Neural cell (in vitro differentiated cells): Measurements from ENCODE around the gene SLC38A3. TPM values are rescaled to one million over a fixed set of nuclear protein-coding genes. Genes with fewer than 3 reads are reported as not detected.

Source experiments
- H2AFZ ChIP-seq: fragments of 200-600, 300-800 bp; sonication (generic), shearing (Covaris generic); 2 replicates; pipeline ENCODE4 v1.6.0; 2014; ENCODE audit warnings: low read depth, mild to moderate bottlenecking, antibody characterized with exemption, low read length, moderate library complexity
- H3F3A ChIP-seq: fragments of 200-600 bp; shearing (Covaris generic); 2 replicates; pipeline ENCODE4 v1.6.1; 2016; ENCODE audit warnings: mild to moderate bottlenecking, moderate library complexity, mixed read lengths, antibody characterized with exemption, low read length; ENCODE audit not compliant: insufficient read depth, poor library complexity, severe bottlenecking
- H3K27ac ChIP-seq: fragments of 200-600, 300-800 bp; sonication (generic), shearing (Covaris generic); 2 replicates; pipeline ENCODE4 v1.5.1; 2014; ENCODE audit warnings: mild to moderate bottlenecking, low read length, moderate library complexity
- H3K27me3 ChIP-seq: fragments of 300-800, 200-600 bp; sonication (generic), shearing (Covaris generic); 2 replicates; pipeline ENCODE4 v1.6.0; 2014; ENCODE audit warnings: mild to moderate bottlenecking, low read depth, low read length, moderate library complexity; ENCODE audit not compliant: insufficient read depth
- H3K36me3 ChIP-seq: fragments of 300-800, 200-600 bp; sonication (generic), shearing (Covaris generic); 2 replicates; pipeline ENCODE4 v1.5.1; 2014; ENCODE audit warnings: mild to moderate bottlenecking, antibody characterized with exemption, low read length, moderate library complexity; ENCODE audit not compliant: insufficient read depth
- H3K4me2 ChIP-seq: fragments of 300-800, 200-600 bp; sonication (generic), shearing (Covaris generic); 2 replicates; pipeline ENCODE4 v1.6.0; 2014; ENCODE audit warnings: mild to moderate bottlenecking, low read length
- H3K4me3 ChIP-seq: fragments of 300-800, 200-600 bp; sonication (generic), shearing (Covaris generic); 2 replicates; pipeline ENCODE4 v1.5.1; 2014; ENCODE audit warnings: mild to moderate bottlenecking, low read length, moderate library complexity
- H3K79me2 ChIP-seq: fragments of 200-600 bp; shearing (Covaris generic); replicated peaks from 2 replicates; pipeline ENCODE4 v1.6.0; 2014; ENCODE audit warnings: mild to moderate bottlenecking, low read length, moderate library complexity; ENCODE audit not compliant: insufficient read depth
- H3K9ac ChIP-seq: fragments of 300-800, 200-600 bp; sonication (generic), shearing (Covaris generic); 2 replicates; pipeline ENCODE4 v1.6.1; 2016; ENCODE audit warnings: mild to moderate bottlenecking, low read length, mixed read lengths
- H3K9me2 ChIP-seq: fragments of 200-600 bp; shearing (Covaris generic); 2 replicates; pipeline ENCODE4 v1.6.1; 2016; ENCODE audit warnings: mild to moderate bottlenecking, low read length, mixed read lengths; ENCODE audit not compliant: insufficient read depth
- H3K9me3 ChIP-seq: fragments of 200-600, 300-800 bp; sonication (generic), shearing (Covaris generic); 2 replicates; pipeline ENCODE4 v1.6.1; 2016; ENCODE audit warnings: mild to moderate bottlenecking, mixed run types, low read length, moderate library complexity, mixed read lengths
- H4K20me1 ChIP-seq: fragments of 200-600 bp; shearing (Covaris generic); 2 replicates; pipeline ENCODE4 v1.6.1; 2016; ENCODE audit warnings: mild to moderate bottlenecking, mixed run types; ENCODE audit not compliant: insufficient read depth
- CTCF ChIP-seq: fragments of 450-650 bp; IDR thresholded peaks from 2 replicates; pipeline ENCODE4 v1.5.1; 2014; ENCODE audit warnings: antibody characterized with exemption, mild to moderate bottlenecking, moderate library complexity; ENCODE audit not compliant: poor library complexity, severe bottlenecking
- EP300 ChIP-seq: fragments of 450-650 bp; conservative IDR thresholded peaks from 2 replicates; pipeline ENCODE4 v1.6.1; 2014; ENCODE audit warnings: antibody characterized with exemption, mild to moderate bottlenecking, moderate library complexity; ENCODE audit not compliant: poor library complexity, severe bottlenecking
- EZH2 ChIP-seq: fragments of 200-600, 300-800 bp; shearing (Covaris generic), sonication (generic); IDR thresholded peaks from 2 replicates; pipeline ENCODE4 v1.6.1; 2014; ENCODE audit warnings: antibody characterized with exemption, low read length, borderline replicate concordance, mild to moderate bottlenecking; ENCODE audit not compliant: insufficient read depth, poor library complexity, severe bottlenecking
- MXI1 ChIP-seq: fragments of 450-650 bp; conservative IDR thresholded peaks from 2 replicates; pipeline ENCODE4 v1.6.1; 2014; ENCODE audit warnings: antibody characterized with exemption, mild to moderate bottlenecking; ENCODE audit not compliant: poor library complexity, severe bottlenecking
- POLR2AphosphoS5 ChIP-seq: IDR thresholded peaks from 2 replicates; pipeline ENCODE4 v1.6.1; 2012
- RAD21 ChIP-seq: fragments of 450-650 bp; conservative IDR thresholded peaks from 2 replicates; pipeline ENCODE4 v1.6.1; 2014; ENCODE audit warnings: antibody characterized with exemption, mild to moderate bottlenecking, moderate library complexity
- SMC3 ChIP-seq: fragments of 450-650 bp; conservative IDR thresholded peaks from 2 replicates; pipeline ENCODE4 v1.6.1; 2014; ENCODE audit warnings: antibody characterized with exemption, mild to moderate bottlenecking, moderate library complexity; ENCODE audit not compliant: poor library complexity
- TAF1 ChIP-seq: IDR thresholded peaks from 2 replicates; pipeline ENCODE4 v1.6.1; 2012; ENCODE audit warnings: low read depth
- polyA plus RNA-seq: library from polyadenylated mRNA; depleted of rRNA; stranded (reverse); fragments of >200 nt; gene quantifications from 2 replicates; pipeline ENCODE4 v1.2.3, GENCODE V29; 2014
- TF ChIP-seq, protein P1 (sequence below): IDR thresholded peaks from 2 replicates; pipeline ENCODE4 v1.6.1; 2012; ENCODE audit warnings: borderline replicate concordance

The SLC38A3 gene
- polyA plus RNA-seq, 1 donor from 2014 or later: not detected

DNA sequence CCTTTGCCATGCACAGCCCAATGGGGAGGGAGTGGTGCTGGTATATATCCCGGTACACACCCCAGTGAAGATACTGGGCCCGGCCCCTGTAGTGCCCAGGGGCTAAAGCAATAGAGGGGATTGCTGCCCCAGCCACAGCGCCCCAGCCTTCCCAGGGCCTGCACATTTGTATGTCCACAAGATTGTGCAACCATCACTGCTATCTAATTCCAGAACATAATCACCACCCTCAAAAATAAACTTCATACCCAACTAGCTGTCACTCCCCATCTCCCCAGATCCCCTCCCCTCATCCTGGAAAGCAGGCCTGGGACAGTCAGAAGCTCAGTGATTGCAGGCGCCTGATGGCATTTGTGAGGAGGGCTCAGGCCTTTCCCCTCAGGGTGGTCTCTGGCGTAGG, 44.4 kb downstream of the SLC38A3 start:
- Histone ChIP-seq H3F3A (no peaks in the 10 kb centered on the region), H2AFZ (no peak overlapping the region), H3K27ac (no peak overlapping the region), H4K20me1 (no peaks in the 10 kb centered on the region), H3K79me2 (peaks cover 63% of the 10 kb centered on the region), H3K36me3 (no peaks in the 10 kb centered on the region), H3K27me3 (no peaks in the 10 kb centered on the region), H3K4me2 (no peak overlapping the region), H3K9ac (no peak overlapping the region), H3K4me3 (no peak overlapping the region), H3K9me3 (no peaks in the 10 kb centered on the region), H3K9me2 (no peaks in the 10 kb centered on the region)
- TF ChIP-seq EZH2: no peak
- TF ChIP-seq SMC3: no peak
- TF ChIP-seq, protein P1, sequence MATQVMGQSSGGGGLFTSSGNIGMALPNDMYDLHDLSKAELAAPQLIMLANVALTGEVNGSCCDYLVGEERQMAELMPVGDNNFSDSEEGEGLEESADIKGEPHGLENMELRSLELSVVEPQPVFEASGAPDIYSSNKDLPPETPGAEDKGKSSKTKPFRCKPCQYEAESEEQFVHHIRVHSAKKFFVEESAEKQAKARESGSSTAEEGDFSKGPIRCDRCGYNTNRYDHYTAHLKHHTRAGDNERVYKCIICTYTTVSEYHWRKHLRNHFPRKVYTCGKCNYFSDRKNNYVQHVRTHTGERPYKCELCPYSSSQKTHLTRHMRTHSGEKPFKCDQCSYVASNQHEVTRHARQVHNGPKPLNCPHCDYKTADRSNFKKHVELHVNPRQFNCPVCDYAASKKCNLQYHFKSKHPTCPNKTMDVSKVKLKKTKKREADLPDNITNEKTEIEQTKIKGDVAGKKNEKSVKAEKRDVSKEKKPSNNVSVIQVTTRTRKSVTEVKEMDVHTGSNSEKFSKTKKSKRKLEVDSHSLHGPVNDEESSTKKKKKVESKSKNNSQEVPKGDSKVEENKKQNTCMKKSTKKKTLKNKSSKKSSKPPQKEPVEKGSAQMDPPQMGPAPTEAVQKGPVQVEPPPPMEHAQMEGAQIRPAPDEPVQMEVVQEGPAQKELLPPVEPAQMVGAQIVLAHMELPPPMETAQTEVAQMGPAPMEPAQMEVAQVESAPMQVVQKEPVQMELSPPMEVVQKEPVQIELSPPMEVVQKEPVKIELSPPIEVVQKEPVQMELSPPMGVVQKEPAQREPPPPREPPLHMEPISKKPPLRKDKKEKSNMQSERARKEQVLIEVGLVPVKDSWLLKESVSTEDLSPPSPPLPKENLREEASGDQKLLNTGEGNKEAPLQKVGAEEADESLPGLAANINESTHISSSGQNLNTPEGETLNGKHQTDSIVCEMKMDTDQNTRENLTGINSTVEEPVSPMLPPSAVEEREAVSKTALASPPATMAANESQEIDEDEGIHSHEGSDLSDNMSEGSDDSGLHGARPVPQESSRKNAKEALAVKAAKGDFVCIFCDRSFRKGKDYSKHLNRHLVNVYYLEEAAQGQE: no peak
- TF ChIP-seq TAF1: no peak
- no peak for TF ChIP-seq MXI1
- TF ChIP-seq EP300: no peak
- TF ChIP-seq CTCF: no peak
- TF ChIP-seq POLR2AphosphoS5: no peak
- no peak for TF ChIP-seq RAD21

- Histone ChIP-seq H3K79me2 (peaks cover 54% of the 10 kb centered on the region), H3K9me3 (no peaks in the 10 kb centered on the region), H3K9me2 (no peaks in the 10 kb centered on the region), H3K36me3 (no peaks in the 10 kb centered on the region), H3K4me2 (no peak overlapping the region), H3K27ac (no peak overlapping the region), H3F3A (no peaks in the 10 kb centered on the region), H3K27me3 (no peaks in the 10 kb centered on the region), H3K4me3 (no peak overlapping the region), H3K9ac (no peak overlapping the region), H4K20me1 (no peaks in the 10 kb centered on the region), H2AFZ (no peak overlapping the region)
- no peak for TF ChIP-seq MXI1
- TF ChIP-seq, protein P1: no peak
- TF ChIP-seq SMC3: no peak
- TF ChIP-seq EP300: no peak
- no peak for TF ChIP-seq EZH2
- no peak for TF ChIP-seq TAF1
Observed at GRCh38 chr3:50250514-50250913, 45.4 kb downstream of the SLC38A3 start.
